Progenitor cell of endocrine pancreas (in vitro differentiated cells): ENCODE results near the gene SOST. TPM values are rescaled to one million over a fixed set of nuclear protein-coding genes. Genes with fewer than 3 reads are reported as not detected.

Source experiments
- DNase-seq: peaks from one replicate; pipeline ENCODE4 v3.0.0; 2021; ENCODE audit warnings: low spot score; ENCODE audit not compliant: unreplicated experiment
- H3K27ac Mint-ChIP-seq: 2 replicates; pipeline ENCODE4 v1.8.0; 2021; ENCODE audit warnings: mild to moderate bottlenecking, moderate library complexity, mixed read lengths
- H3K27me3 Mint-ChIP-seq: 2 replicates; pipeline ENCODE4 v1.8.0; 2021; ENCODE audit warnings: mixed read lengths
- H3K36me3 Mint-ChIP-seq: 2 replicates; pipeline ENCODE4 v1.8.0; 2022; ENCODE audit warnings: mixed read lengths; ENCODE audit not compliant: insufficient read depth
- H3K4me1 Mint-ChIP-seq: 2 replicates; pipeline ENCODE4 v1.8.0; 2021; ENCODE audit warnings: low read depth, mixed read lengths
- H3K4me3 Mint-ChIP-seq: 2 replicates; pipeline ENCODE4 v1.8.0; 2021; ENCODE audit warnings: low read depth, mild to moderate bottlenecking, moderate library complexity, mixed read lengths
- H3K9me3 Mint-ChIP-seq: 2 replicates; pipeline ENCODE4 v1.8.0; 2021; ENCODE audit warnings: low read depth, mixed read lengths
- CTCF ChIP-seq: fragments of 200-600 bp; sonication (generic); IDR thresholded peaks from one replicate; pipeline ENCODE4 v1.5.0; 2021; ENCODE audit warnings: antibody characterized with exemption, mild to moderate bottlenecking; ENCODE audit not compliant: unreplicated experiment
- total RNA-seq: library from RNA; stranded (reverse); gene quantifications from 2 replicates; pipeline ENCODE4 v1.2.1, GENCODE V29; 2021

SOST gene
- total RNA-seq, 1 donor from 2014 or later: 0.43 TPM

DNA sequence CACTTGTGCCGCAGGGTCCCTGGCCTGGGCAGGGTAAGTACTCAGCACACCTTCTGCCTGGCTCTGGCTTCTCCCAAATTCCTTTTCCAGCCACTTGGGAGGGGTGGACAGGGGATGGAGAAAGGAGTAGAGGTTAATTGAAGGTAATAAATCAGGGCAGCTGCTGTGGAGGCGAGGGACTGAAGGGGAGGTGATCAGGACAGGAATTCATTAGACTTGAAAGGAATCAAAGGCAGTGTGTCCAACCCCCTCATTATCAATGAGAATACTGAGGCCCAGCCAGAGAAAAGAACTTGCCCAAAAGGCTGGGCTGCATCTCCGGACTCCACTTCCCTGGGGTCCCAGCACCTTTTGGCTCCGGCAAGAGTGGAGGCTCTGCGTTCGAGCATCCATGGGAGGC lies 2.4 kb downstream of the SOST start:
- H3K9me3 Mint-ChIP-seq: no peaks in the 10 kb centered on the region
- H3K27me3 Mint-ChIP-seq: peaks cover 54% of the 10 kb centered on the region
- no peak overlapping the region for H3K4me3 Mint-ChIP-seq
- H3K27ac Mint-ChIP-seq: no peak overlapping the region
- no peak for DNase-seq
- H3K36me3 Mint-ChIP-seq: no peaks in the 10 kb centered on the region
- peaks cover 11% of the 10 kb centered on the region for H3K4me1 Mint-ChIP-seq
- no peak for TF ChIP-seq CTCF

DNA sequence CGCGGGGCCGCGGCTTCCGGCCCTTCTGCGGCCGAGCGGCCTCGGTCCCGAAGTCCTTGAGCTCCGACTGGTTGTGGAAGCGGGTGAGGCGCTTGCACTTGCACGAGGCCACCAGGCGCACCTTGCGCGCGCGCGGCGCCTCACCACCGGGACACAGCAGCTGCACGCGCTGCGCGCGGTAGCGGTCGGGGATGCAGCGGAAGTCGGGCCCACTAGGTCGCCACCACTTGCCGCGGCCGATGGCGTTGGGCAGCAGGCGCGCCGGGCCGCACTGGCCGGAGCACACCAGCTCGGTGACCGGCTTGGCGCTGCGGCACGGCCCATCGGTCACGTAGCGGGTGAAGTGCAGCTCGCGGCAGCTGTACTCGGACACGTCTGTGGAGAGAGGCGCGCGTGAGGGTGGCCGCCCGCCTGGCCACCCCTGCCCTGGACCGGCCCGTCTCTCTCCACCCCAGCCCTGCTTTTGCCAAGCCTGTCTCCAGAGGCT lies 3.2 kb downstream of the SOST start:
- Mint-ChIP-seq H3K4me3 (no peak overlapping the region), H3K36me3 (no peaks in the 10 kb centered on the region), H3K9me3 (no peaks in the 10 kb centered on the region), H3K27ac (no peak overlapping the region), H3K27me3 (peaks cover 58% of the 10 kb centered on the region), H3K4me1 (peaks cover 11% of the 10 kb centered on the region)
- peak; percentile 60 for DNase-seq
- TF ChIP-seq CTCF: peak; percentile 30

GRCh38 chr17:43754947-43755346 lies 3.6 kb downstream of the SOST start:
- peaks cover 60% of the 10 kb centered on the region for H3K27me3 Mint-ChIP-seq
- DNase-seq: no peak

GRCh38 chr17:43753493-43754129 lies 5.0 kb downstream of the SOST start:
- Mint-ChIP-seq H3K4me3 (no peak overlapping the region), H3K27ac (no peak overlapping the region), H3K4me1 (peaks cover 3% of the 10 kb centered on the region), H3K36me3 (no peaks in the 10 kb centered on the region), H3K27me3 (peaks cover 66% of the 10 kb centered on the region), H3K9me3 (no peaks in the 10 kb centered on the region)
- no peak for TF ChIP-seq CTCF
- DNase-seq: no peak

More at GRCh38 chr17:43754947-43755346, 3.6 kb downstream of the SOST start:
- Mint-ChIP-seq H3K4me3 (no peak overlapping the region), H3K27ac (no peak overlapping the region), H3K9me3 (no peaks in the 10 kb centered on the region), H3K36me3 (no peaks in the 10 kb centered on the region), H3K4me1 (peaks cover 7% of the 10 kb centered on the region)
- TF ChIP-seq CTCF: no peak

- no peak for TF ChIP-seq CTCF
- Mint-ChIP-seq H3K9me3 (no peaks in the 10 kb centered on the region), H3K36me3 (no peaks in the 10 kb centered on the region), H3K4me1 (peaks cover 4% of the 10 kb centered on the region), H3K27me3 (peaks cover 59% of the 10 kb centered on the region), H3K27ac (no peak overlapping the region), H3K4me3 (no peak overlapping the region)
- no peak for DNase-seq
These were observed 8.4 kb downstream of the SOST start for GRCh38 chr17:43750153-43750552.
